ENCODE results near the gene LRBA. TPM values are rescaled to one million over a fixed set of nuclear protein-coding genes. Genes with fewer than 3 reads are reported as not detected.

The LRBA gene
- total and polyA plus RNA-seq, 2 donors, result 11.6 to 92.0 TPM

DNA sequence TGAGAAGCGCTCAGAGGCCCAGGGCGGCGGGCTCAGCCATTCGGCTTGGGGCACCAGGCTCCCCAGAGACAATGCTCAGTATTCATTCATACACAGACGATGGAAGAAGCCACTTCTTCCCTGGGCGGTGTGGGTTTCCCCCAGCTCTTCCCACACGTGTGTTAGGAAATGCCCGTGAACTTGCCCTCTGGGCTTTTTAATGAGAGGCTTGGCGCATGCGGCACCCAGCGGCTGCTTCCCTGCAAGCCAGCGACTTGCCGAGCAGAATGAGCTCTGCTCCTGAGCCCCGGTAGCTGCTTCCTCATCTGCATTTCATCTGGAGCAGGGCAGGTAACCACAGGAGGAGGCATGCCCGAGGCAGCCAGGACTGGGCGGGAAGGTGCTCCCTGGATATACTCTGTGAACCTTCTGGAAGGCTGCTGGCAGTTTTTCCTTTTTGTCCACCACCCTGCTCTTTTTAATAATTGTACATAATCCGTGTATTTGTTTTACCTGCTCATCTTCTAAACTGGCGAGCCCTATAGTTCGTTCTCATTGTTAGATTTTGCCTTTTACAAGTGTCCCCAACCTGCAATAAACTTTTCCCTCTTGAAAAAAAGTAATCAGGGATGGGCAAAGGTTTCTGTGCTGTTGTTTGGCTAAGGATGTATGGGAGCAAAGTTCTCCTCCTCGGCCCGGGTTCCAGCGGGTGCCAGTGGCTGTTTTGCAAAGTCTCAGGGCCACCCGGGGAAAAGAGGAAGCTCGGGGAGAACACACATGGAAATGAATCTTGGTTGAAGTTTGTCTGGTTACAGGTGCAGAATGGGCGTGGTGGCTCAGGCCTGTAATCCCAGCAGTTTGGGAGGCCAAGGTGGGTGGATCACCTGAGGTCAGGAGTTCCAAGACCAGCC is 758.0 kb downstream of the LRBA start:
- no peaks in the 10 kb centered on the region for H3K4me1 ChIP-seq (ENCODE audit: insufficient read depth)
- DNase-seq (ENCODE audit: extremely low spot score), result no peak
- 88% methylated on average over 25 of the region's 25 CpGs for WGBS
- no peak overlapping the region for H3K27ac ChIP-seq (ENCODE audit: low read depth)
- no peak overlapping the region for H3K4me3 ChIP-seq (ENCODE audit: low read depth, low read length)
- H3K36me3 ChIP-seq (ENCODE audit: insufficient read depth), result no peaks in the 10 kb centered on the region

- no peak for DNase-seq (ENCODE audit: extremely low spot score)
- H3K4me3 ChIP-seq (ENCODE audit: low read depth, low read length), result no peak overlapping the region
- H3K36me3 ChIP-seq (ENCODE audit: insufficient read depth), result no peaks in the 10 kb centered on the region
- 81% methylated on average over 23 of the region's 23 CpGs for WGBS
- no peak overlapping the region for H3K27ac ChIP-seq (ENCODE audit: low read depth)
- no peaks in the 10 kb centered on the region for H3K4me1 ChIP-seq (ENCODE audit: insufficient read depth)
These were observed 758.9 kb downstream of the LRBA start for GRCh38 chr4:150256225-150256620.

DNA sequence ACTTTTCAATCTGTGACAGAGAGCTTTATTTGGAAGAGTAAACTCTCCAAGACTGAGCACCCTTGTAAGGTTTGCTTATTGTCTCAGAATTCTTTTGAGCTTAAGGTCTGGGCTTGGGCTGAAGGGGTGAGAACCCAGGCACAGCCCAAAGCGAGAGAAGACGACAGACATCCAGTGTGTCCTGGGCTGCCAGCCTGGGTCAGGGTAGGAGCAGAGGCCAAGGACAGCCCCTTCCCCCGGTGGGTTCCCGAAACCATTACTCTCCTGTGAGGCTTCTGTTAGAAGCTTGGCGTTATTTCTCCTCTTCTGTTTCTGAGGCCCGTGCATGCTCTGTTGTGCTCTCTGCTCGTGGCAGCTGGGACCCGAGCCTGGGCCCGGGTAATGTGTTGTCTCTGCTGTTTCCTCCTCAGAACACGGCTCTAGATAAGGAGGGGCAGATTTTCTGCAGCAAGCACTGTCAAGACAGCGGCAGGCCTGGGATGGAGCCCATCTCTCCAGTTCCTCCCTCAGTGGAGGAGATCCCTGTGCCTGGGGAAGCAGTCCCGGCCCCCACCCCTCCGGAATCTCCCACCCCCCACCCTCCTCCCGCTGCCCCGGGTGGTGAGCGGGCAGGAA is 759.4 kb downstream of the LRBA start:
- H3K27ac ChIP-seq (ENCODE audit: low read depth), result no peak overlapping the region
- no peak for DNase-seq (ENCODE audit: extremely low spot score)
- H3K36me3 ChIP-seq (ENCODE audit: insufficient read depth), result no peaks in the 10 kb centered on the region
- no peaks in the 10 kb centered on the region for H3K4me1 ChIP-seq (ENCODE audit: insufficient read depth)
- 57% methylated on average over 16 of the region's 16 CpGs for WGBS
- H3K4me3 ChIP-seq (ENCODE audit: low read depth, low read length), result no peak overlapping the region

GRCh38 chr4:150253965-150254630 is 761.0 kb downstream of the LRBA start:
- H3K4me1 ChIP-seq (ENCODE audit: insufficient read depth), result no peaks in the 10 kb centered on the region
- H3K4me3 ChIP-seq (ENCODE audit: low read depth, low read length), result no peak overlapping the region
- 95% methylated on average over 18 of the region's 18 CpGs for WGBS
- no peak for DNase-seq (ENCODE audit: extremely low spot score)
- no peaks in the 10 kb centered on the region for H3K36me3 ChIP-seq (ENCODE audit: insufficient read depth)
- no peak overlapping the region for H3K27ac ChIP-seq (ENCODE audit: low read depth)

DNA sequence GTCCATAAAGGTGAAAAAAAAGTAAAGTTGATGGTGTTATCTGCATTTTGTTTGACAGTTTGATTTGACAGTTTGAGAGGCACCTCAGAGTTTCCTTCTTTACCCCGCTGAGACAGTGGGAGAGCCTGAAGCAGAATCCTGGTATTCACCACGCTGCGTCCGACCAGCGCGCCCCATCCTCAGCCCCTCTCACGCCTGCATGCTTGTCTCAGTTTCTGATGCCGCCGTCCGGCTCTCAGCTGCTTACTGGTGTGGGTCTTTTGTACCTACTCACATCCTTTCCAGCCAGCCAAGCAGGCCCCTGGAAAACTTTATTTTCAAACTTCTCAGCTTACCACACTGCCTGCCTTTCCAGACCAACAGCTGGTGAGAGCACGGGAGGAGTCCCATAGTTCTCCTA is 761.7 kb downstream of the LRBA start:
- 97% methylated on average over 11 of the region's 11 CpGs for WGBS
- no peaks in the 10 kb centered on the region for H3K4me1 ChIP-seq (ENCODE audit: insufficient read depth)
- no peak overlapping the region for H3K27ac ChIP-seq (ENCODE audit: low read depth)
- H3K36me3 ChIP-seq (ENCODE audit: insufficient read depth), result no peaks in the 10 kb centered on the region
- DNase-seq (ENCODE audit: extremely low spot score), result no peak
- H3K4me3 ChIP-seq (ENCODE audit: low read depth, low read length), result no peak overlapping the region

DNA sequence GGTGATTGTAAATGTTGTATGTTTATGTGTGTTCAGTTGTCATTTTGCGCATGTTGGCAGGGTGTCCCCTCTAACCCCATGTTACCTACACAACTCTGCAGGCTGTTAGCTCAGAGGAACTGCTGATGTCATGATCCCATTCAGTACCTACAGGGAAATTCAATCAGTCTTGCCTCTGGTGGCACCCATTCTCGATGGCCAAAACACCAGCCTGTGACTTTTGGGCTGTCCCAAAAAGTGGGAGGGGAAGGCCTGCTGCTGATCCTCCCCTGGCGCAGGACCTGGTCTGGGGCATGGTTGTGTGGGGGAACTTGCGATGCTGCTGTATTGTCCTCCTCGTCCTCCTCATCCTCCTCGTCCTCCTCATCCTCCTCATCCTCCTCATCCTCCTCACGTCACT is 762.3 kb downstream of the LRBA start:
- Histone ChIP-seq H3K4me1 (ENCODE audit: insufficient read depth) (no peaks in the 10 kb centered on the region), H3K36me3 (ENCODE audit: insufficient read depth) (no peaks in the 10 kb centered on the region), H3K4me3 (ENCODE audit: low read depth, low read length) (no peak overlapping the region), H3K27ac (ENCODE audit: low read depth) (no peak overlapping the region)
- 96% methylated on average over 7 of the region's 7 CpGs for WGBS
- no peak for DNase-seq (ENCODE audit: extremely low spot score)

DNA sequence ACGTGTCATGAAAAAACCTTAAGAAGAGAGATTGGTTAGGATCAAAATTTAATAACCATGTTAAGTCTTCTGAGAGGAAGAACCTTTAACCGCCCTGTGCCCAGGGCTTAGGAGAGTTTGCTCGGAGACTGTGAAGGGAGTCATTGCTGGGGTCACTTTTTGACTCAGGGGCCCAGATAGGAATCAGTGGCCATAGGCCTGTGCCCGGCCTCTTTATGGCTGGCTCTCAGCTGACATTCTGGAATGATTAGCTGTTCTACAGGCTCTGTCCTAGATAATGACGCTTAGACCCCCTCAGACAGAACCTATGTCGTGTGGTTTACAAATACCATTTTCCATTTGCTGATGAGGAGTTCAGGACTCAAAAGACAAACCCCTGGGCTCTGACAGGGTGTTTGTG is 762.8 kb downstream of the LRBA start:
- no peaks in the 10 kb centered on the region for H3K36me3 ChIP-seq (ENCODE audit: insufficient read depth)
- H3K4me1 ChIP-seq (ENCODE audit: insufficient read depth), result no peaks in the 10 kb centered on the region
- 89% methylated on average over 6 of the region's 6 CpGs for WGBS
- H3K27ac ChIP-seq (ENCODE audit: low read depth), result no peak overlapping the region
- DNase-seq (ENCODE audit: extremely low spot score), result no peak
- H3K4me3 ChIP-seq (ENCODE audit: low read depth, low read length), result no peak overlapping the region

DNA sequence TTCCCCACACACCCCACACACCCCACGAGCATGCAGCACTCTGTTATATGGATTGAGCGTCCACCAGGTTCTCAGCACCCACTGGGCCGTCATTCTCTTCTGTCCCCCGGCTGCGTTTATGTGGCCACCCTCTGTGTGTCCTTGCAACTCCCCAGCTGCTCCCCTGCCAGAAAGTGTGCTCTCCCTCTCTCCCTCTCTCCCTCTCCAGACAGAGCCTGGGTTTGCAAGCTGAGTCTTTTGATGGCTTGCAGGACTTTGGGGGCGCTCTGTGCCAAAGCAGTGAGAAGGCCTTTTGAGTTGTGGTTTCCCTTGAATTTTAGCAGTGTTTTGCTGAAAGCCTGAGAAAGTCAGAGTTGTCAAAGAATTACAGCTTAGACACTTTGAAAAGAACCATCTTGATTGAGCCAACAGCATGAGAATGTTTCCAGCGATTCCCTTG is 763.3 kb downstream of the LRBA start:
- no peaks in the 10 kb centered on the region for H3K4me1 ChIP-seq (ENCODE audit: insufficient read depth)
- no peak overlapping the region for H3K4me3 ChIP-seq (ENCODE audit: low read depth, low read length)
- DNase-seq (ENCODE audit: extremely low spot score), result no peak
- H3K27ac ChIP-seq (ENCODE audit: low read depth), result no peak overlapping the region
- no peaks in the 10 kb centered on the region for H3K36me3 ChIP-seq (ENCODE audit: insufficient read depth)
- 70% methylated on average over 7 of the region's 7 CpGs for WGBS

GRCh38 chr4:150250998-150251651 is 764.0 kb downstream of the LRBA start:
- no peaks in the 10 kb centered on the region for H3K4me1 ChIP-seq (ENCODE audit: insufficient read depth)
- no peaks in the 10 kb centered on the region for H3K36me3 ChIP-seq (ENCODE audit: insufficient read depth)
- H3K27ac ChIP-seq (ENCODE audit: low read depth), result no peak overlapping the region
- H3K4me3 ChIP-seq (ENCODE audit: low read depth, low read length), result no peak overlapping the region
- no peak for DNase-seq (ENCODE audit: extremely low spot score)
- 92% methylated on average over 4 of the region's 4 CpGs for WGBS

- Histone ChIP-seq H3K4me1 (ENCODE audit: insufficient read depth) (no peaks in the 10 kb centered on the region), H3K36me3 (ENCODE audit: insufficient read depth) (no peaks in the 10 kb centered on the region), H3K4me3 (ENCODE audit: low read depth, low read length) (no peak overlapping the region), H3K27ac (ENCODE audit: low read depth) (no peak overlapping the region)
- no peak for DNase-seq (ENCODE audit: extremely low spot score)
- WGBS, result 87% methylated on average over 9 of the region's 9 CpGs
These were observed 764.6 kb downstream of the LRBA start for GRCh38 chr4:150250293-150250997.

- no peak overlapping the region for H3K4me3 ChIP-seq (ENCODE audit: low read depth, low read length)
- no peaks in the 10 kb centered on the region for H3K36me3 ChIP-seq (ENCODE audit: insufficient read depth)
- WGBS, result 83% methylated on average over 4 of the region's 4 CpGs
- H3K4me1 ChIP-seq (ENCODE audit: insufficient read depth), result no peaks in the 10 kb centered on the region
- no peak for DNase-seq (ENCODE audit: extremely low spot score)
- H3K27ac ChIP-seq (ENCODE audit: low read depth), result no peak overlapping the region
These were observed 766.9 kb downstream of the LRBA start for GRCh38 chr4:150248181-150248580.

DNA sequence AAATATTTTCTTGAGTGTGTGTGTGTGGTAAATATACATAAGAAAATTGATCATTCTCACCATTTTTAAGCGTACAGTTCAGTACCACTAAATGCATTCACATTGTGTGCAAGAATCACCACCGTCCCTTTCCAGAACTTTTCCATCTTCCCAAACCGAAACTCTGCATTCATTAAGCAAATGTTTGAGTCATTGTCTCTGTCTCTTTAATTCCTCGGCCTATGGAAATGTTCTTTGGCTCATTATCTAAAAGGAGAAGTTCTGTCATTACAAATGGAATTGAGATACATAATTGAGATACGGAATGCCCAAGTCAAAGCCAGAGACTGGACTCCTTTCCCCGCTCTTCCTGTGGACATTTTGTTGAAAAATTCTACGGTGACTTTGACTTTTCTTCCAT is 767.9 kb downstream of the LRBA start:
- DNase-seq (ENCODE audit: extremely low spot score), result no peak
- Histone ChIP-seq H3K4me3 (ENCODE audit: low read depth, low read length) (no peak overlapping the region), H3K27ac (ENCODE audit: low read depth) (no peak overlapping the region), H3K36me3 (ENCODE audit: insufficient read depth) (no peaks in the 10 kb centered on the region), H3K4me1 (ENCODE audit: insufficient read depth) (no peaks in the 10 kb centered on the region)
- WGBS, result 94% methylated on average over 7 of the region's 7 CpGs

DNA sequence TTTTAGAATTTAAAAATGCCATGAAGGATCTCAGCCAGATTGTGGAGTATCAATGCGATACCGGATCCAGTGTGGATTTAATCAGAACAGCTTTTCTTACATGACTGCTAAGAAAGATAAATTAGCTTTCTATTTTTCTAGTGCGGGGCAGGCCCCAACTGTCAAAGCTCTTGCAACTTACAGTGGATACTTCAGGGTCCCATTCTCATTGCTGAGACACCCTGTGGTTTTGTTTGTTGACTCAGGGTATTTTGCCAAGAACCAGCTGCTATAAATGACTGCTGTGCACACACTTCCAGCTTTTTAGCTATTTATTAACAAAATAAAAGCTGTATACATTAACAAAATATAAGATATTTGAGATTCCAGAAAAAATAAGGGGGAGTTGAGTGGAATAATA is 770.5 kb downstream of the LRBA start:
- H3K4me1 ChIP-seq (ENCODE audit: insufficient read depth), result no peaks in the 10 kb centered on the region
- no peak overlapping the region for H3K4me3 ChIP-seq (ENCODE audit: low read depth, low read length)
- H3K36me3 ChIP-seq (ENCODE audit: insufficient read depth), result no peaks in the 10 kb centered on the region
- H3K27ac ChIP-seq (ENCODE audit: low read depth), result no peak overlapping the region
- WGBS, result 64% methylated on average over 3 of the region's 3 CpGs
- no peak for DNase-seq (ENCODE audit: extremely low spot score)

Data from urinary bladder (tissue), 4 donors.